GM12878 (cell line): ENCODE measurements around the gene STXBP5. TPM values are rescaled to one million over a fixed set of nuclear protein-coding genes. Genes with fewer than 3 reads are reported as not detected.

ENCODE experiments used
- ATAC-seq: fragments of 200-7000 bp; cut with Tn5 transposase; 3 replicates; pipeline ENCODE4 v1.9.1; 2020; ENCODE audit warnings: mild to moderate bottlenecking, moderate library complexity
- BruUV-seq: library from RNA; stranded (reverse); fragments of 400-500 nt; replicated peaks from 2 replicates; lab custom pipeline; 2021; lab: Mats Ljungman, UMichigan
- CTCF ChIA-PET: fragments of 300-600 bp; sonication (Branson Sonifier 250); formaldehyde crosslinking; extraction: SDS; loops from one replicate; lab custom pipeline; 2021; ENCODE audit warnings: inconsistent platforms; lab: Yijun Ruan, JAX
- POLR2A ChIA-PET: fragments of 350-600 bp; formaldehyde crosslinking; extraction: SDS; loops from one replicate; lab custom pipeline; 2021; ENCODE audit warnings: inconsistent platforms; lab: Charles Lee
- RAD21 ChIA-PET: fragments of 300-600 bp; sonication (Branson Sonifier 250); formaldehyde crosslinking; loops from one replicate; lab custom pipeline; 2023; ENCODE audit warnings: antibody characterized with exemption; ENCODE audit not compliant: unreplicated experiment; lab: Charles Lee
- SMC1A ChIA-PET: fragments of 300-600 bp; sonication (Branson Sonifier 250); formaldehyde crosslinking; loops from one replicate; lab custom pipeline; 2023; ENCODE audit not compliant: unreplicated experiment, uncharacterized antibody; lab: Charles Lee
- DNase-seq: peaks from one replicate; pipeline ENCODE4 v3.0.0-alpha.2; 2011; ENCODE audit warnings: low read depth, low spot score
- FAIRE-seq: peaks from 3 replicates; lab custom pipeline; 2011; peaks lifted over from hg19 to GRCh38; lab: Jason Lieb, UNC
- H2AFZ ChIP-seq: 2 replicates; pipeline ENCODE4 v1.6.0; 2011; ENCODE audit warnings: low read depth, low read length, control low read depth; ENCODE audit not compliant: control insufficient read depth
- H3K27ac ChIP-seq: 2 replicates; pipeline ENCODE4 v1.5.1; 2011; ENCODE audit warnings: control low read depth; ENCODE audit not compliant: control insufficient read depth, insufficient read depth
- H3K27me3 ChIP-seq, 2 experiments: replicated peaks in 1 of 2; 2 replicates each; pipeline versions ENCODE4 v1.6.0 to v1.6.1; 2011; ENCODE audit warnings: low read length in 1 of 2; ENCODE audit not compliant: control insufficient read depth in 2 of 2, insufficient read depth in 2 of 2
- H3K36me3 ChIP-seq, 2 experiments: 2 replicates each; pipeline ENCODE4 v1.5.1; 2011; ENCODE audit warnings: low read length in 1 of 2; ENCODE audit not compliant: control insufficient read depth in 2 of 2, insufficient read depth in 2 of 2
- H3K4me1 ChIP-seq: 2 replicates; pipeline ENCODE4 v1.6.1; 2011; ENCODE audit warnings: mild to moderate bottlenecking, low read length, moderate library complexity, mixed read lengths; ENCODE audit not compliant: control insufficient read depth, insufficient read depth
- H3K4me2 ChIP-seq: 2 replicates; pipeline ENCODE4 v1.6.0; 2011; ENCODE audit warnings: control low read depth; ENCODE audit not compliant: control insufficient read depth, insufficient read depth
- H3K4me3 ChIP-seq: fragments of 200-600 bp; sonication (generic); 2 replicates; pipeline ENCODE4 v1.5.1; 2016
- H3K79me2 ChIP-seq: 2 replicates; pipeline ENCODE4 v1.6.0; 2011; ENCODE audit warnings: low read length; ENCODE audit not compliant: control insufficient read depth, insufficient read depth
- H3K9ac ChIP-seq: 2 replicates; pipeline ENCODE4 v1.8.0; 2011; ENCODE audit warnings: low read length, control low read depth, mixed read lengths; ENCODE audit not compliant: control insufficient read depth, insufficient read depth
- H3K9me3 ChIP-seq: replicated peaks from 3 replicates; pipeline ENCODE4 v1.5.1; 2011; ENCODE audit warnings: mild to moderate bottlenecking, low read length; ENCODE audit not compliant: control insufficient read depth, insufficient read depth
- H4K20me1 ChIP-seq: 2 replicates; pipeline ENCODE4 v1.6.0; 2011; ENCODE audit not compliant: control insufficient read depth, insufficient read depth
- BRCA1 ChIP-seq: IDR thresholded peaks from 2 replicates; pipeline ENCODE4 v1.6.1; 2011; ENCODE audit warnings: low read depth, low read length, improper control_type of control experiment
- CTCF ChIP-seq, 3 experiments: IDR thresholded peaks in 2 of 3; conservative IDR thresholded peaks in 1 of 3; 2 replicates each; pipeline ENCODE4 v1.5.1; 2011; ENCODE audit warnings: low read depth in 3 of 3, low read length in 3 of 3, mild to moderate bottlenecking in 3 of 3, control low read depth in 2 of 3, moderate library complexity in 2 of 3, inconsistent platforms in 1 of 3, mixed read lengths in 1 of 3; ENCODE audit not compliant: control insufficient read depth in 2 of 3, insufficient read depth in 1 of 3; ENCODE audit errors: extremely low read depth in 1 of 3
- EP300 ChIP-seq, 2 experiments: fragments of 150-350 bp in 1 of 2; IDR thresholded peaks; 2 replicates each; pipeline ENCODE4 v1.6.1; 2011 to 2012; ENCODE audit warnings: low read depth in 2 of 2, low read length in 2 of 2, borderline replicate concordance in 1 of 2, improper control_type of control experiment in 1 of 2, inconsistent platforms in 1 of 2; ENCODE audit not compliant: control insufficient read depth in 1 of 2
- HDAC2 ChIP-seq: fragments of 200-600 bp; sonication (generic); IDR thresholded peaks from 2 replicates; pipeline ENCODE4 v1.6.1; 2017
- MXI1 ChIP-seq: fragments of 150-350 bp; IDR thresholded peaks from 2 replicates; pipeline ENCODE4 v1.6.1; 2011; ENCODE audit warnings: low read depth, mild to moderate bottlenecking, inconsistent platforms, low read length, improper control_type of control experiment
- RCOR1 ChIP-seq: conservative IDR thresholded peaks from 2 replicates; pipeline ENCODE4 v1.6.1; 2012; ENCODE audit warnings: low read depth, low read length, improper control_type of control experiment
- TAF1 ChIP-seq: IDR thresholded peaks from 2 replicates; pipeline ENCODE4 v1.6.1; 2011; ENCODE audit warnings: mild to moderate bottlenecking, low read depth, low read length, borderline replicate concordance
- ZBTB33 ChIP-seq: fragments of 450-650 bp; IDR thresholded peaks from 2 replicates; pipeline ENCODE4 v1.6.1; 2017; ENCODE audit warnings: mild to moderate bottlenecking
- WGBS: methylation state at CpG from one replicate; pipeline ENCODE4 v1.1.6; 2016; ENCODE audit warnings: low lambda C conversion rate; ENCODE audit not compliant: insufficient replicate concordance, insufficient coverage; ENCODE audit errors: missing lambda C conversion rate; 5-methylcytosine and 5-hydroxymethylcytosine counted together
- in situ Hi-C: fragments of 300-500 bp; cut with MboI; formaldehyde crosslinking; loops from 9 replicates; pipeline ENCODE4 v1.14.3; 2018; ENCODE audit warnings: mixed read lengths
- intact Hi-C: fragments of 100-400 bp; cut with micrococcal nuclease; formaldehyde crosslinking; loops from one replicate; pipeline ENCODE4 v1.14.2; 2022; ENCODE audit not compliant: unreplicated experiment
- polyA plus RNA-seq, 11 experiments: library from polyadenylated mRNA; depleted of rRNA in 4 of 11; unstranded in 6 of 11; stranded (reverse) in 5 of 11; fragments of >200 nt; fragmentation: Nextera tagmentation in 4 of 11; fragmentation: Illumina TruSeq in 1 of 11; extraction: Ambion mirVana in 4 of 11; extraction: Trizol in 1 of 11; gene quantifications; 1 replicate in 1 of 11; 2 replicates in 10 of 11; pipeline versions ENCODE4 v1.2.1 to v1.2.3, GENCODE V29; 2011 to 2016; ENCODE audit warnings: inconsistent platforms in 2 of 11, missing spikeins in 2 of 11, low read depth in 1 of 11
- total RNA-seq, 4 experiments: library from RNA; depleted of rRNA in 3 of 4; stranded (reverse); fragments of >200 nt in 3 of 4; fragmentation: Illumina TruSeq in 1 of 4; extraction: Trizol in 1 of 4; gene quantifications; 2 replicates each; pipeline versions ENCODE4 v1.2.1 to v1.2.3, GENCODE V29; 2013 to 2021

The STXBP5 gene
- total and polyA plus RNA-seq, 10 of the 15 experiments (the other 5 are each of a cell fraction or from before 2014, with no cell fraction given): 1.4 to 13.2 (median 8.4) TPM

- ChIA-PET POLR2A (no interaction called here), RAD21 (no interaction called here), CTCF (no interaction called here), SMC1A (no interaction called here)
- Histone ChIP-seq H3K27ac (no peak overlapping the region), H3K79me2 (no peaks in the 10 kb centered on the region), H3K9ac (no peak overlapping the region), H3K27me3 (no peaks in the 10 kb centered on the region), H3K4me3 (no peak overlapping the region), H3K9me3 (no peaks in the 10 kb centered on the region), H3K4me1 (no peaks in the 10 kb centered on the region), H3K4me2 (no peak overlapping the region), H4K20me1 (no peaks in the 10 kb centered on the region), H3K36me3 (no peaks in the 10 kb centered on the region), H2AFZ (no peak overlapping the region)
- FAIRE-seq (no peak), ATAC-seq (no peak), DNase-seq (no peak)
- no TSS peak for BruUV-seq
- no peak for TF ChIP-seq EP300 (IDR thresholded peaks at IDR 0.05; ENCODE audit: borderline replicate concordance in 1 of 2, control insufficient read depth in 1 of 2, low read depth in 2 of 2, low read length in 2 of 2)
- in situ Hi-C loops: no loop called here
- WGBS: 45% methylated on average over 3 of the region's 3 CpGs
- intact Hi-C loops: no loop called here
Observed at GRCh38 chr6:147173675-147174308, 30.4 kb upstream of the STXBP5 start.

DNA sequence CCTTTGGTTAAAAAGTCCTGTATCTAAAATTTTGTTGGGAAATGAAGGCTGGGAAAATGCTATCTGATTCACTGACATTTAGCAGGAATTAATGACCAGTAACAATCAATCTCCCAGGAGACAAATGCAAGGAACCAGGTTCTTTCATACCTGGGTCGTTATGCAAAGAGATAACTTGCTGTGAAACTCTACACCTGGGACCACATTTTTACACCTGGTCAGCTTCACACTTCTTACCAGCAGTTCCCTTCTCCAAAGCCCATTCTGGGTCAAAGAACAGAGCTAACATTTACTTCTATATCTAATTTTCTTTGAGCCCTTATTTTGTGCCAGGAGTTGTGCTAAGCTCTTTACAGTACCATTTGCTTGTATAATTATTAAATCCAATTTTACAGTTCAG lies 27.4 kb upstream of the STXBP5 start:
- ChIA-PET POLR2A (no interaction called here), SMC1A (interaction anchor here (1.1 kb wide), 1 partner anchor 12 kb away, joined by 3 read pairs; no protein-coding TSS in a partner anchor), CTCF (no interaction called here), RAD21 (no interaction called here)
- in situ Hi-C loops (no loop called here), intact Hi-C loops (no loop called here)
- Histone ChIP-seq H3K4me3 (no peak overlapping the region), H3K36me3 (no peaks in the 10 kb centered on the region), H3K27ac (no peak overlapping the region), H3K4me2 (no peak overlapping the region), H3K27me3 (no peaks in the 10 kb centered on the region), H3K79me2 (no peaks in the 10 kb centered on the region), H4K20me1 (no peaks in the 10 kb centered on the region), H2AFZ (no peak overlapping the region), H3K9ac (no peak overlapping the region), H3K9me3 (no peaks in the 10 kb centered on the region), H3K4me1 (no peaks in the 10 kb centered on the region)
- WGBS: 10% methylated on average over 1 of the region's 1 CpG
- no TSS peak for BruUV-seq
- no peak for FAIRE-seq
- ATAC-seq: no peak
- no peak for TF ChIP-seq RCOR1
- TF ChIP-seq TAF1: no peak
- no peak for TF ChIP-seq HDAC2
- TF ChIP-seq CTCF (IDR thresholded peaks at IDR 0.05 in 2 of 3, conservative IDR thresholded peaks at IDR 0.05 in 1 of 3; ENCODE audit: control insufficient read depth in 2 of 3, extremely low read depth in 1 of 3, insufficient read depth in 1 of 3, low read depth in 3 of 3, low read length in 3 of 3): no peak
- no peak for TF ChIP-seq ZBTB33
- TF ChIP-seq MXI1: no peak
- no peak for TF ChIP-seq BRCA1
- DNase-seq: no peak
